ENCODE results near the gene USP3.

USP3 gene

DNA sequence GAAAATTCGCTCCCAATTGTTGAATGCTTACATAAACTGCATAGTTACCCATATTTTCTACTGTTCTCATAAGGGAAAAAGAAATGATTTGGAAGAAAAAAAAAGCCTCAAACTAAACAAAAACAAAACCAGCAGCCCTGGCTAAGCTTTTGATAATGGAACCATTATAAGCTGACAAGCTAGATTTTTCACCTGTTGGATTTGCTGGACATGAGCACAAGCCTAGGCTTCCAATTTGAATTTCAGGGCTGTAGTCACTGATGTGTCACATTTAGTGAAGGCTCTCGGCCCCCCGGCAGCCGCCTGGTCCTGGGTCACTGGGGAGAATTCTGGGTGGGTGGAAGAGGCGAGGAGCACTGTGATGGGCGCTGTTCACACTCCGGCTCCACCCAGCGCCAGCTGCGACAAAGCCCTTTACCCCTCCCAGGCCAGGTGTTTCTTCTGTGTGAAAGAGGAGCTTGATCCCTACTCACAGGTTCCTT, 97.4 kb downstream of the USP3 start:
- H3K4me2 ChIP-seq (ENCODE audit: insufficient read depth, low read length, poor library complexity, severe bottlenecking), result peak overlapping the region; percentile 97
- H2BK5ac ChIP-seq (ENCODE audit: low read length), result no peak overlapping the region
- no peak overlapping the region for H2BK12ac ChIP-seq (ENCODE audit: low read length)
- peak overlapping the region; percentile 78 for H2AFZ ChIP-seq (ENCODE audit: low read length)
- H3K18ac ChIP-seq (ENCODE audit: low read length), result peak overlapping the region; percentile 97
- peaks cover 0 to 12% of the 10 kb centered on the region in 2 donors for H3K36me3 ChIP-seq (replicated peaks in 1 of 2; ENCODE audit: control insufficient read depth in 2 of 2, insufficient read depth in 2 of 2, low read length in 2 of 2)
- H3K9me3 ChIP-seq (replicated peaks in 1 of 2; ENCODE audit: control insufficient read depth in 2 of 2, insufficient read depth in 1 of 2, low read depth in 1 of 2, low read length in 2 of 2), result no peaks in the 10 kb centered on the region
- H3K4me1 ChIP-seq (ENCODE audit: control insufficient read depth in 2 of 2, insufficient read depth in 1 of 2, low read depth in 1 of 2, low read length in 2 of 2), result peaks cover 12 to 15% of the 10 kb centered on the region in 2 donors
- peaks cover 0 to 7% (median 0%) of the 10 kb centered on the region in 3 experiments for H3K27me3 ChIP-seq (ENCODE audit: control insufficient read depth in 3 of 3, insufficient read depth in 3 of 3, low read depth in 1 of 3, low read length in 3 of 3)
- no peak overlapping the region for H3K14ac ChIP-seq (ENCODE audit: low read length)
- WGBS, 2 donors (ENCODE audit: extremely low coverage in 2 of 2, insufficient read length in 2 of 2, insufficient replicate concordance in 1 of 2), result no CpG with 5 or more reads among the region's 9 CpGs
- no peak overlapping the region for H2BK15ac ChIP-seq (ENCODE audit: low read length)
- no peaks in the 10 kb centered on the region for H3K79me1 ChIP-seq (ENCODE audit: low read depth, low read length)
- H3K23ac ChIP-seq (ENCODE audit: low read depth, low read length, poor library complexity), result no peak overlapping the region
- H2AK5ac ChIP-seq (ENCODE audit: low read depth, low read length), result no peak overlapping the region
- H3K4me3 ChIP-seq (ENCODE audit: low read length in 2 of 2), result peak overlapping the region; percentile 42 to 92
- no peak overlapping the region for H3K27ac ChIP-seq (replicated peaks; ENCODE audit: low read length)
- H4K91ac ChIP-seq (ENCODE audit: low read depth, low read length, poor library complexity), result no peak overlapping the region
- no peak overlapping the region for H3K4ac ChIP-seq (ENCODE audit: low read length)
- no peak for DNase-seq (ENCODE audit: low spot score)
- no peak overlapping the region for H4K8ac ChIP-seq (ENCODE audit: low read depth, low read length)
- no peak overlapping the region for H2BK120ac ChIP-seq (ENCODE audit: low read depth, low read length)
- H3K9ac ChIP-seq (ENCODE audit: low read depth, low read length, poor library complexity), result peak overlapping the region; percentile 92

GRCh38 chr15:63602595-63602994, 98.2 kb downstream of the USP3 start:
- Histone ChIP-seq H3K14ac (ENCODE audit: low read length) (no peak overlapping the region), H2BK5ac (ENCODE audit: low read length) (no peak overlapping the region), H3K27me3 (ENCODE audit: control insufficient read depth in 3 of 3, insufficient read depth in 3 of 3, low read depth in 1 of 3, low read length in 3 of 3) (peaks cover 0 to 7% (median 0%) of the 10 kb centered on the region in 3 experiments), H3K9me3 (replicated peaks in 1 of 2; ENCODE audit: control insufficient read depth in 2 of 2, insufficient read depth in 1 of 2, low read depth in 1 of 2, low read length in 2 of 2) (no peaks in the 10 kb centered on the region), H3K18ac (ENCODE audit: low read length) (no peak overlapping the region), H3K4me3 (ENCODE audit: low read length in 2 of 2) (no peak overlapping the region), H3K27ac (replicated peaks; ENCODE audit: low read length) (no peak overlapping the region), H2BK12ac (ENCODE audit: low read length) (no peak overlapping the region), H3K79me1 (ENCODE audit: low read depth, low read length) (no peaks in the 10 kb centered on the region), H3K36me3 (replicated peaks in 1 of 2; ENCODE audit: control insufficient read depth in 2 of 2, insufficient read depth in 2 of 2, low read length in 2 of 2) (peaks cover 0 to 17% of the 10 kb centered on the region in 2 donors), H3K4ac (ENCODE audit: low read length) (no peak overlapping the region), H2BK15ac (ENCODE audit: low read length) (no peak overlapping the region), H2AFZ (ENCODE audit: low read length) (no peak overlapping the region), H2BK120ac (ENCODE audit: low read depth, low read length) (no peak overlapping the region), H3K9ac (ENCODE audit: low read depth, low read length, poor library complexity) (no peak overlapping the region), H4K91ac (ENCODE audit: low read depth, low read length, poor library complexity) (no peak overlapping the region), H4K8ac (ENCODE audit: low read depth, low read length) (no peak overlapping the region), H3K4me2 (ENCODE audit: insufficient read depth, low read length, poor library complexity, severe bottlenecking) (no peak overlapping the region), H3K23ac (ENCODE audit: low read depth, low read length, poor library complexity) (no peak overlapping the region), H2AK5ac (ENCODE audit: low read depth, low read length) (no peak overlapping the region), H3K4me1 (ENCODE audit: control insufficient read depth in 2 of 2, insufficient read depth in 1 of 2, low read depth in 1 of 2, low read length in 2 of 2) (peaks cover 7 to 9% of the 10 kb centered on the region in 2 donors)
- no CpG with 5 or more reads among the region's 3 CpGs for WGBS, 2 donors (ENCODE audit: extremely low coverage in 2 of 2, insufficient read length in 2 of 2, insufficient replicate concordance in 1 of 2)
- no peak for DNase-seq (ENCODE audit: low spot score)

- Histone ChIP-seq H3K79me1 (ENCODE audit: low read depth, low read length) (no peaks in the 10 kb centered on the region), H3K4ac (ENCODE audit: low read length) (no peak overlapping the region), H2BK12ac (ENCODE audit: low read length) (no peak overlapping the region), H3K27me3 (ENCODE audit: control insufficient read depth in 3 of 3, insufficient read depth in 3 of 3, low read depth in 1 of 3, low read length in 3 of 3) (peaks cover 0 to 7% (median 0%) of the 10 kb centered on the region in 3 experiments), H2AK5ac (ENCODE audit: low read depth, low read length) (no peak overlapping the region), H3K4me3 (ENCODE audit: low read length in 2 of 2) (no peak overlapping the region), H2BK120ac (ENCODE audit: low read depth, low read length) (no peak overlapping the region), H3K9ac (ENCODE audit: low read depth, low read length, poor library complexity) (no peak overlapping the region), H2AFZ (ENCODE audit: low read length) (no peak overlapping the region), H3K18ac (ENCODE audit: low read length) (no peak overlapping the region), H3K9me3 (replicated peaks in 1 of 2; ENCODE audit: control insufficient read depth in 2 of 2, insufficient read depth in 1 of 2, low read depth in 1 of 2, low read length in 2 of 2) (no peaks in the 10 kb centered on the region), H2BK5ac (ENCODE audit: low read length) (no peak overlapping the region), H3K27ac (replicated peaks; ENCODE audit: low read length) (no peak overlapping the region), H3K14ac (ENCODE audit: low read length) (no peak overlapping the region), H2BK15ac (ENCODE audit: low read length) (no peak overlapping the region), H3K23ac (ENCODE audit: low read depth, low read length, poor library complexity) (no peak overlapping the region), H3K36me3 (replicated peaks in 1 of 2; ENCODE audit: control insufficient read depth in 2 of 2, insufficient read depth in 2 of 2, low read length in 2 of 2) (peaks cover 4 to 26% of the 10 kb centered on the region in 2 donors), H4K91ac (ENCODE audit: low read depth, low read length, poor library complexity) (no peak overlapping the region), H3K4me1 (ENCODE audit: control insufficient read depth in 2 of 2, insufficient read depth in 1 of 2, low read depth in 1 of 2, low read length in 2 of 2) (peaks cover 7 to 9% of the 10 kb centered on the region in 2 donors), H4K8ac (ENCODE audit: low read depth, low read length) (no peak overlapping the region), H3K4me2 (ENCODE audit: insufficient read depth, low read length, poor library complexity, severe bottlenecking) (no peak overlapping the region)
- no peak for DNase-seq (ENCODE audit: low spot score)
- no CpG with 5 or more reads among the region's 4 CpGs for WGBS, 2 donors (ENCODE audit: extremely low coverage in 2 of 2, insufficient read length in 2 of 2, insufficient replicate concordance in 1 of 2)
Observed at GRCh38 chr15:63603516-63603915, 99.1 kb downstream of the USP3 start.

DNA sequence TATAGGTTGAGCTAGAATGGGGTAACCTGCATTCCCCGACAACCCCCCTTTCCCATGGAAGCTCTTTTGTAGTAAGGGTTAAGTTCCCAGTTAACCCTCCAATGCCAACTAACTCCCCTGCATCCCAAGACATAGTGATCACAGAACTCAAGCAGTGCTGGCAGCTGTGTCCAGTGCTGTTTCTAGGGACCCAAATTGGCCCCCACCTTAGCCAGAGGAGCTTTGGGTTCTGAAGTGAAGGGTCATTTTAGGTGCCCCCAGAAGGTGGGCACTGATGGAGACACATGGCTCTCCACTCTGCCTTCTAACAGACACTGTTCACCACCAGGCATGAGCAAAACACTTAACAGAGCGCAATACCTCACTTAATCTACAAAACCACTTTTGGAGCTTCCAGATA, 99.9 kb downstream of the USP3 start:
- Histone ChIP-seq H2BK12ac (ENCODE audit: low read length) (no peak overlapping the region), H4K91ac (ENCODE audit: low read depth, low read length, poor library complexity) (no peak overlapping the region), H3K9me3 (replicated peaks in 1 of 2; ENCODE audit: control insufficient read depth in 2 of 2, insufficient read depth in 1 of 2, low read depth in 1 of 2, low read length in 2 of 2) (no peaks in the 10 kb centered on the region), H3K27ac (replicated peaks; ENCODE audit: low read length) (no peak overlapping the region), H2AK5ac (ENCODE audit: low read depth, low read length) (no peak overlapping the region), H3K4me3 (ENCODE audit: low read length in 2 of 2) (no peak overlapping the region), H4K8ac (ENCODE audit: low read depth, low read length) (no peak overlapping the region), H3K23ac (ENCODE audit: low read depth, low read length, poor library complexity) (no peak overlapping the region), H3K14ac (ENCODE audit: low read length) (no peak overlapping the region), H2BK120ac (ENCODE audit: low read depth, low read length) (no peak overlapping the region), H3K9ac (ENCODE audit: low read depth, low read length, poor library complexity) (no peak overlapping the region), H3K4me1 (ENCODE audit: control insufficient read depth in 2 of 2, insufficient read depth in 1 of 2, low read depth in 1 of 2, low read length in 2 of 2) (peaks cover 4 to 9% of the 10 kb centered on the region in 2 donors), H2AFZ (ENCODE audit: low read length) (no peak overlapping the region), H3K18ac (ENCODE audit: low read length) (no peak overlapping the region), H3K4ac (ENCODE audit: low read length) (no peak overlapping the region), H2BK15ac (ENCODE audit: low read length) (no peak overlapping the region), H3K27me3 (ENCODE audit: control insufficient read depth in 3 of 3, insufficient read depth in 3 of 3, low read depth in 1 of 3, low read length in 3 of 3) (peaks cover 0 to 7% (median 0%) of the 10 kb centered on the region in 3 experiments), H3K79me1 (ENCODE audit: low read depth, low read length) (no peaks in the 10 kb centered on the region), H3K36me3 (replicated peaks in 1 of 2; ENCODE audit: control insufficient read depth in 2 of 2, insufficient read depth in 2 of 2, low read length in 2 of 2) (peaks cover 6 to 34% of the 10 kb centered on the region in 2 donors), H3K4me2 (ENCODE audit: insufficient read depth, low read length, poor library complexity, severe bottlenecking) (no peak overlapping the region), H2BK5ac (ENCODE audit: low read length) (no peak overlapping the region)
- no peak for DNase-seq (ENCODE audit: low spot score)
- no CpG with 5 or more reads among the region's 2 CpGs for WGBS, 2 donors (ENCODE audit: extremely low coverage in 2 of 2, insufficient read length in 2 of 2, insufficient replicate concordance in 1 of 2)
